Glutamatergic neuron (in vitro differentiated cells): ENCODE data around the gene RPTN. TPM values are rescaled to one million over a fixed set of nuclear protein-coding genes. Genes with fewer than 3 reads are reported as not detected.

Experiments used
- DNase-seq: peaks from one replicate; pipeline ENCODE4 v3.0.0; 2022
- H3K27ac Mint-ChIP-seq: one replicate; pipeline ENCODE4 v1.8.0; 2020; ENCODE audit warnings: mild to moderate bottlenecking, mixed read lengths, inconsistent platforms; ENCODE audit not compliant: unreplicated experiment
- H3K27me3 Mint-ChIP-seq: one replicate; pipeline ENCODE4 v1.8.0; 2020; ENCODE audit warnings: mild to moderate bottlenecking, moderate library complexity, mixed read lengths, inconsistent platforms; ENCODE audit not compliant: unreplicated experiment
- H3K36me3 Mint-ChIP-seq: one replicate; pipeline ENCODE4 v1.8.0; 2020; ENCODE audit warnings: mild to moderate bottlenecking, mixed read lengths, inconsistent platforms; ENCODE audit not compliant: unreplicated experiment
- H3K4me1 Mint-ChIP-seq: one replicate; pipeline ENCODE4 v1.8.0; 2020; ENCODE audit warnings: mild to moderate bottlenecking, low read depth, mixed read lengths, inconsistent platforms; ENCODE audit not compliant: unreplicated experiment
- H3K4me3 Mint-ChIP-seq: one replicate; pipeline ENCODE4 v1.8.0; 2020; ENCODE audit warnings: mild to moderate bottlenecking, mixed read lengths, inconsistent platforms; ENCODE audit not compliant: unreplicated experiment
- H3K9me3 Mint-ChIP-seq: one replicate; pipeline ENCODE4 v1.8.0; 2020; ENCODE audit warnings: mild to moderate bottlenecking, moderate library complexity, mixed read lengths, inconsistent platforms; ENCODE audit not compliant: unreplicated experiment
- total RNA-seq: library from RNA; stranded (reverse); fragmentation: NEBNext Ultra II Directional; extraction: Animal tissue kit (Norgen Biotek cat#: 25700); gene quantifications from one replicate; pipeline ENCODE4 v1.2.1, GENCODE V29; 2021; ENCODE audit not compliant: unreplicated experiment
- TF ChIP-seq, protein P1 (sequence below): fragments of 200-600 bp; sonication (generic); IDR thresholded peaks from one replicate; pipeline ENCODE4 v1.5.0; 2021; ENCODE audit not compliant: partially characterized antibody, unreplicated experiment

The RPTN gene
- total RNA-seq, 1 donor from 2014 or later = not detected

DNA sequence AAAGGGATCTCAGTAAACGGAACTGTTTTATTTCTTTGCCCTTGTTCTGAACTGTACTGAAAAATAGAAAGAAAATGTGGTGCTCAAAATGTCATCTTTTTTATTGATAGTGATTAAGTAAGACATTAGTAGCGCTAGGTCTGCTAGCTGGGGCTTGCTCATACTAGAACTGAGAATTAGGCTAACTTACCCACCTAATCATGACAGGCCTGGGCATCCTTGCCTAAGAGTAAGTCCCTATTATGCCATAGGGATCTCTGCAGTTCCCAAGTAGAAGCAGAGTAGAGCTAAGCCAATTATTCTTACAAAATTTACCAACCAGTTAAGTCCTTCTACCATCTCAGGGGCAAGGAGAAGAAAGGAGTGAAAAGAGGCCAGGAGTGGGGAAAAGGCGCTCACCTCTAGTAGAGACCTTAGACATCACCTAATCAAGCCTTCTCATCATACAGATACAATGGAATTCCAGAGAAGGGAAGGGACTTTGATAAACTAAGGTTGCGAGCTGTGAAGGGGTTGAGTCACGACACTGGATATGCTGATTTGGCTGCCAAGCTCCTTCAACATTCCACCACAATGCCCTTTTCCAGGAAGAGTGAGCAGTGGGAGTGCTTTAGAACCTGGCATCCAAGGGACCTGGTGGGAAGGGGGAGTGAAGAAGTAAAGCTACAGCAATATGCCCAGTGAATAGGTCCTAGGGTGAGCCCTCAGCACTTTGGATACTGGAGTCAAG, 27.7 kb upstream of the RPTN start:
- TF ChIP-seq, protein P1, sequence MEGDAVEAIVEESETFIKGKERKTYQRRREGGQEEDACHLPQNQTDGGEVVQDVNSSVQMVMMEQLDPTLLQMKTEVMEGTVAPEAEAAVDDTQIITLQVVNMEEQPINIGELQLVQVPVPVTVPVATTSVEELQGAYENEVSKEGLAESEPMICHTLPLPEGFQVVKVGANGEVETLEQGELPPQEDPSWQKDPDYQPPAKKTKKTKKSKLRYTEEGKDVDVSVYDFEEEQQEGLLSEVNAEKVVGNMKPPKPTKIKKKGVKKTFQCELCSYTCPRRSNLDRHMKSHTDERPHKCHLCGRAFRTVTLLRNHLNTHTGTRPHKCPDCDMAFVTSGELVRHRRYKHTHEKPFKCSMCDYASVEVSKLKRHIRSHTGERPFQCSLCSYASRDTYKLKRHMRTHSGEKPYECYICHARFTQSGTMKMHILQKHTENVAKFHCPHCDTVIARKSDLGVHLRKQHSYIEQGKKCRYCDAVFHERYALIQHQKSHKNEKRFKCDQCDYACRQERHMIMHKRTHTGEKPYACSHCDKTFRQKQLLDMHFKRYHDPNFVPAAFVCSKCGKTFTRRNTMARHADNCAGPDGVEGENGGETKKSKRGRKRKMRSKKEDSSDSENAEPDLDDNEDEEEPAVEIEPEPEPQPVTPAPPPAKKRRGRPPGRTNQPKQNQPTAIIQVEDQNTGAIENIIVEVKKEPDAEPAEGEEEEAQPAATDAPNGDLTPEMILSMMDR = no peak
- H3K9me3 Mint-ChIP-seq = peaks cover 2% of the 10 kb centered on the region
- no peak for DNase-seq
- H3K27ac Mint-ChIP-seq = no peak overlapping the region
- H3K4me3 Mint-ChIP-seq = no peak overlapping the region
- H3K36me3 Mint-ChIP-seq = no peaks in the 10 kb centered on the region
- H3K27me3 Mint-ChIP-seq = peaks cover 3% of the 10 kb centered on the region
- H3K4me1 Mint-ChIP-seq = no peaks in the 10 kb centered on the region

DNA sequence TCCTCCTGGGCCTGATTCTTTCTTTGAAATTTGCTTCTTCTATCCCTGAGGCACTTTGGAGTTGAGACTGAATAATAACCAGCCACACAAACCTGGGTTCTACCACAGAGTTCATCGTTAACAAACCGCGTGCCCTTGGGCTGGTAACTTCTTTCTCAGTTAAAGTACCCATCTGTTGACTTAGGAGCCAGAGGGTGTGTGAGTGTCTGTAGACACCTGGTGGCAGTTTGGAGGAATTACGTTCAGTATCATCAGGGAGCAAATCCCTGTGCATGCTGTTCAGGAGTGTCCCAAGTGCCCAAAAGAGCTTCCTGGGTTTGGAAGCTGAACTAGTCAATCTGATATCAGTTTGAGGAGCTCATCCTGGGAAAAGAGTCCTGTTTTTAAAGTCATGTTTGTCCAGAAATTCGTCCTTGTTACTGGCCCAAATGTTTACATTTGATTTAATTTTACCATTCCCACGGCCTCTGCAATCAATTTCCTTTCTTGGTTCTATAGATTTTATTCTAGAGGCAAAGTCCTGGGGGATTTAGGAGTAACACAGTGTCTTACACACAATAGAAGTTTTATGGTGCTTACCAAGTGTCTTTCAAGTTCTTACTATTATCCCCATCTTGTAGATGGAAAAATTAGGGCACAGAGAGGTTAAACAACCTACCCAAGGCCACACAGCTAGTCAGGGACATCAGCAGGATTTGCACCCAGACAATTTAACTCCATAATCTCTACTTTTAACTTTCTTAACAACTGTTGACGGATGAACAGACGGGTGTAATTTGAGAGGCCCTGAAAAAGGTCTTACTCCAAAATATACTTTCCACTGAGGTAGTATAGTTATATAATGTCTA, 26.7 kb upstream of the RPTN start:
- peaks cover 2% of the 10 kb centered on the region for H3K9me3 Mint-ChIP-seq
- DNase-seq = no peak
- H3K4me3 Mint-ChIP-seq = no peak overlapping the region
- no peaks in the 10 kb centered on the region for H3K36me3 Mint-ChIP-seq
- TF ChIP-seq, protein P1 = peak; percentile 87
- H3K27ac Mint-ChIP-seq = no peak overlapping the region
- H3K4me1 Mint-ChIP-seq = no peaks in the 10 kb centered on the region
- H3K27me3 Mint-ChIP-seq = peaks cover 3% of the 10 kb centered on the region

DNA sequence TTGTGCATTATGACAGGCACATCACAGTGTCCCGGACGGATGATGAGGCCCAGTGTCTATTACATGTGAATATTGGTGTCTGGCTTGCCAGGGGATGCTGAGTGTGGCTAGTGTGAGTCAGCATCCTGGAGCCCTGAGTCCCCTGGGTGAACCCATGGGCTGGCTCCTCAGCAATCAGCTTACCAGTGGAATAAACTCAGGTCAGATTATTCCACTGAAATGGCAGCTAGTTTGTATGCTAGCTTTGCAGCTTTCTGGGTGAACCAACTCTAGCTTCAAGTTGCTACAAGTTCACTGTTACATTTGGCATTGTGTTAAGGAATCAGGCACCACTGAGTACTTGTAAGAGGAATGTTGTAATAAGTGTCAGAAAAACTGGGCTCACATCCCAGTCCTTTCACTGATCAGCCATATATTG, 23.9 kb upstream of the RPTN start:
- Mint-ChIP-seq H3K4me3 (no peak overlapping the region), H3K36me3 (no peaks in the 10 kb centered on the region), H3K9me3 (no peaks in the 10 kb centered on the region), H3K4me1 (no peaks in the 10 kb centered on the region), H3K27me3 (no peaks in the 10 kb centered on the region), H3K27ac (no peak overlapping the region)
- TF ChIP-seq, protein P1 = no peak
- no peak for DNase-seq

DNA sequence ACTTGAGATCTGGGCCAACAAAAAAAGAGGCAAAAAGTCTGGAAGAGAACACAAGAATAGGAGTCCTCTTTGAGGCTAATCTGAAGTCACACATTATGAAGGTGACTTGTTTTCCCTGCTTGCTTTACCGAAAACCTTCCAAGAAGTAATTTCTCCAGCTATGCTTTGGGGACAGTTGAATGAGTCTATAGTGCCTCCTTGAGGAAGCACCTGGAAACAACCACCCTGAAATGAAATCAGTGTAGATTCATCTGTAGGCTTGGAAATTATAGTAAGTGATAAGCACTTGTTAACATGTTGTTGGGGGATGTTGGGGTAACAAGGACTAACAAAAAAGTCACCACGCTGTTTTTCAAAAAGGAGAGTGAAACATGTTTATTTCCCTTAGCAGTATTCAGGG, 23.4 kb upstream of the RPTN start:
- Mint-ChIP-seq H3K27me3 (no peaks in the 10 kb centered on the region), H3K4me3 (no peak overlapping the region), H3K36me3 (no peaks in the 10 kb centered on the region), H3K4me1 (no peaks in the 10 kb centered on the region), H3K27ac (no peak overlapping the region), H3K9me3 (no peaks in the 10 kb centered on the region)
- DNase-seq = no peak
- TF ChIP-seq, protein P1 = no peak

DNA sequence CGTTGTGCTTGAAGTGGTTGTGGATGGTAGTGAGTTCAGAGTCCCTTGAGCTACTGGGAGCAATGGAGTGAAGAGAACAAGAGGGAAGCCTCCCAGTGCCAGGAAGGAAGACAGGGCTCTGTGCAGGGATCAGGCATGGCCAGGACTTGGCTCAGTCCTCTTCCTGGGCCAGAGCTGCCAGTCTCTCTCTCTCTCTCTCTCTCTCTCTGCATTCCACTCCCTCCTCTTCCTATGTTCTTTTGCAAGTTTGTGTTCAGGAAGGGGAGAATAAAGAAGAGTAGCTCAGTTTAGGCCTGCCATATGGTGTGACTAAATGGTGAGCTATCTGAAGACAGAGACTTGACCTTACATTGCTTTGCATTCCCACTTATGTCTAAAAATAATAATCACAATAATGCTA, 20.5 kb upstream of the RPTN start:
- no peak overlapping the region for H3K27ac Mint-ChIP-seq
- H3K4me3 Mint-ChIP-seq = no peak overlapping the region
- H3K4me1 Mint-ChIP-seq = no peaks in the 10 kb centered on the region
- H3K9me3 Mint-ChIP-seq = no peaks in the 10 kb centered on the region
- H3K36me3 Mint-ChIP-seq = no peaks in the 10 kb centered on the region
- H3K27me3 Mint-ChIP-seq = no peaks in the 10 kb centered on the region
- no peak for DNase-seq
- TF ChIP-seq, protein P1 = no peak
